NCI-H82 treated with DMSO at 0.1 percent for 48 hours (cell line): Measurements from ENCODE around the gene C10orf105.

Experiments used
- DNase-seq: peaks from one replicate; lab custom pipeline; 2025; ENCODE audit not compliant: unreplicated experiment; lab: John Stamatoyannopoulos, UW

Gene C10orf105

DNA sequence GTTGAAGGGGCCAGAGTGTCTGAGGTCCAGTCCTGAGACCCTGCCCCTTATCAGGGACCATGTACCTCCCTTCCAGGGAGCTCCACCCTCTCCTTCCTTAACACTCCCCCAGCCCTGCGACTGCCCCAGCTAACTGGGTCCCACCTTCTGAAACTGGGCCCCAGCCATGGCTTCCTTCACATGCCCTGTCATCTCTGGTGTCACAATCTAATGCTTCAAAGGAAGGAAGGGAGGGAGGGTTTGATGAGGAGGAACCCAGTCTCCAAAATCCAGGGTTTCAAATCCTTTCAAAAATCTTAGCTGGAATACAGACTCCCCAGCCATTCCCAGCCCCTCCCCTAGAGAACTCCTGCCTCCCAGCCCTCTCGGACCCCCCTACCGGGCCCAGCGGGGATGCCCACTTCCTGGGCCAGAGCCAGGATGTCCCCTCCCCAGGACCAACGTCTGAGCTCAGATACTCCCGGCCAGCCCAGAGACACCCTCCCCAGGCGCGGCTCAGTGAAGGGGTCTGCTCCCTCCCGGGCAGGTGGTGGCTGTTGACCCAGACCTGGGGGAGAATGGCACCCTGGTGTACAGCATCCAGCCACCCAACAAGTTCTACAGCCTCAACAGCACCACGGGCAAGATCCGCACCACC is 18.0 kb downstream of the C10orf105 start:
- DNase-seq: no peak

DNA sequence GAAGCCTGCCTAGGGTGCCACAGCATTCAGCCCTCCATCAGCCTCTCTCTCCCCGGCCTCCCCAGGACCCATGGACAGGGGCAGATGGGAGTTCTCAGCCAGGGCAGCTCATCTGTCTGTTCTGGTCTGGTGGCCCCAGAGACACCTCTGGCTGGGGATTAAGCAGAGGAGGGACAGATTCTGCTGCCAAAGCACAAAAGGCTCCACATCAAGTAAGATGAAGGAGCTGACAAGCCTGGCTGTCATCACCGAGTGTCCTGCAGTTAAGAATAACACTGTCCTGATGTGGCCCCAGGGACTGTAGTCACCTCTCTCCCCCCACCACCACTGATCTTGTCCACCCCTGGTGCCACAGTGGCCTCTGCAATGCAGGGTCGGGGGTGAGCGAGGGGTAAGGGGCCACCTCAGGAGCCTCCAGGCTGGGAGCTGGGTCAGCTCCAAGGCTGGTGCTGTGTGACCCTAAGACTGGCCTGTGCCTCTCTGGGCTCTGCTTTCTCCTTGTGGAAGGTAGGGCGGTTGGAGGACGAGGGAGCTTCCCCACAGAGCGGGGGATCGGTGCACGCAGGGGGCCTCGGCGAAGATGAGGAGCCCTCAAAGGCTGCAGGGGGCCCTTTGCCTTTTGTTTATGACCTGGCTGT is 18.7 kb downstream of the C10orf105 start:
- peak; percentile 3 for DNase-seq

DNA sequence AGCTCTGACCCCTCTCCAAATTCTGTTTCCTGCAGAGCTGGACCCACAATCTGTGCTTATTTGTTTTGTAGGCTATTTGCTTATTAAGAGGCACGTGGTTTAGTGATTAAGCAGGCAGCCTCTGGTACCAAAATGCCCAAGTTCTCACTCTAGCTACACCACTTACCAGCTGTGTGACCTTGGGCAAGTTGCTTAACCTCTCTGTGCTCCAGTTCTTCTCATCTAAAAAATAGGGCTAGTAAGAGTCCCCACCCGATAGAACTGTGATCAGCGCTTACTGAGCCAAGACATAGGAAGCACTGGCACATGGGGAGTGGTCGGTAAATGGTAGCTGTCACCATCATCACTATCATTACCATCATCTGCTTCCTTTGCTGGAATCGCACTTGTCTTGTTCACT is 20.8 kb downstream of the C10orf105 start:
- no peak for DNase-seq

DNA sequence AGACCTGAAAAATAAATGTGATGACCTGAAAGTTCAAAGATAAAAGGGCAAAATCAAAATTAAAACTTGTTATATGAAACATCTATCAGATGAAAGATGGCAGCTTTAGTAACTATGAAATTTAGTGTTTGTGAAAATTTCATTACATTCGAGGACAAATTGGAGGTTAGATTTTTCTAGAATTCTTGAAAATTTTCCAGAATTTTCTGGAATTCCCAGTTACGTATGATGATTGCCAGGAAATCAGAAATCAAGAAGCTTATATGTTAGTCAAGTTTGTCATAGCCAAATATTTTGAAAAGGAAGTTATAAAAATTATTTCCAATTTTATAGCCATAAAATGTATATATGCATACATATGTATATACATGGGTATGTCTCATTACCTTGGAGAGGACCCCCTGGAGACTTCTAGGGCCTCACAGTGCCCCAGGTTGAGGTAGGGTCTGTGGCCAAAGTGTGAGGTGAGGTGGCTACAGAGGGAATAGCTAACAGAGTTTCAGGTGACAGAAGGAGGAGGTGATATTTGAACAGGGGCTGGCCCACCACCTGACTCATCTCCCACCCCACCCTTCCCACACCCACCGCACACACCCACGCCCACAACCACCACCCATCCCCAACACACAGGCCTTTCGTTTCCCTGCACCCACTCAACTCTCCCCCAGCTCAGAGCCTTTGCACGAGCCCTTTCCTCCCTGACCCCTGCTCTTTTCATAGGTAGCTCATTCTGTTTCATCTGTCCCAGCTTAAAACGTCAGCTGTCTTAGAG is 21.5 kb downstream of the C10orf105 start:
- no peak for DNase-seq

DNA sequence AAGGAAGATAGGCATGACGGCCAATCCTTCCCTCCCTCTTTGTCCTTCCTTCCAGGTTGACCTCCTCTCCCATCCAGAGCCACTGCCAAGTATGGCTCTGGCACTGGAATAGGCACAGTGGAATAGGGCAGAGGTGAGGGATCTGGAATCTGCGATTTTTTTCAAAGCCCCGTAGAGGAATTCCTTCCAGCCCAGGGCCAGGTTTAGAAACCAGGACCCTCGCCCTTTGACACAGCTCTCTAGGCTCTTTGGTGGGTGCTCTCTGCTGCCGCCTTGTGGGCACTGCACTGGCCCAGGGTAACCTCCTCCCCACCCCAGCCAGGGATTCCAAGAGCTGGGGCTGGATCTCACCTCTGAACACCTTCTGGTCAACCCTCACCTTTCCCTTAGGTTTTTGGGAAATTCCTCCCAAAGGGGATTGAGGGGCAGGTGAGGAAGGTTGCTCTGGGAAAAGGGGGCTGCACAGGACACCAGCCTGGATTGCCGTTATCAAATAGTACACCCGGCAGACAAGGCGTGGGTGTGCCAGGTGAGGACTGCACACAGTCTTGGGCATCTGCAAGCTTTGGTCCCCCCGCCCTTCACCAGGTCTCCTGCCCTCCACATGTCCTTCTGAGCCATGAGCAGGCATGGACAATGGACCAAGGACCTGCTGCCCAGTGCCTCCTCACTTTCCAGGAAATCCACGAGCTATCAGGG is 22.8 kb downstream of the C10orf105 start:
- no peak for DNase-seq

DNA sequence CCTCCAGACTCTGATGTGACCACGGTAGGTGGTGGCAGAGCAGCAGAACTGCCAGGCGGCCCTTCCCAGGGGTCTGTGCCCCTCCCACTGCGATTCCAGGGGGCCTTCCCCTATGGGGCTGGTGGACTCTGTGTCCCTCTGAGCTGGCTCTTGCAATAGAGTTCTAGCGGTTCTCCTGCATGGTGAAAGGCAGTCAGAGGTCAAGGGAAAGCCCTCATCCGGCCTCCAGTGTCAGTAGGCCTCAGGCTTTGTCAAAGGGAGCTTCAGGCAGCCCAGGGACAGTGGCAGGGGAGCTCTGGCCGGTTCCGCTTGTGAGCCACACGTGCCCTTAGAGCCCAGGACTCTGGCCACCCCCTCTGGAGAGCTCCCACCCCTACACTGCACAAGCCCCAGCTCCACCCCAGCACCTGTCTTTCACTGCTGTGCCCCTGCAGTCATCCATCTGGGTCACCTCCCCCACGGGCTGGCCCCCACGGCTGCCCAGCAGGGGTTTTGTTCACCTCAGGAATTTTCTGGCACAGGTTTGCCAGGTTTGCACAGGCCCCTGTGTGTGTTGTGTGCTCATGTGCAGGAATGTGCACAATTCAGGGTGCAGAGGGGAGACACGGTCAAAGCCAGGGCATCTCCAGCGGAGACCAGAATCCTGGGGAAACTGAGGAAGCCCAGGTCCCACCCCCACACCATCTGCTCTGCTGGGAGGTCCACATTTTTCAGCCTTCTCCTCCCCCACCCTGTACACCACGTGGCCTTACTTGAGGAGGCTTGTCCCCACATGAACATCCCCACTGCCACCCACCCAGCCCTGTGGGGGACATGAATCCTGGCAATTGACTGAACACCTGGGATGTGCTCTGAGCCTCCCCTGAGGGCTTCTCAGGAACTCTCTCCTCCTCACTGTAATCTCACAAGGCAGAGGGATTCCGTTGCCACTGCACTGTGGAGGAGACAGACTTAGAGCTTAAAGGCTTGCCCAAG is 23.8 kb downstream of the C10orf105 start:
- DNase-seq: no peak

DNA sequence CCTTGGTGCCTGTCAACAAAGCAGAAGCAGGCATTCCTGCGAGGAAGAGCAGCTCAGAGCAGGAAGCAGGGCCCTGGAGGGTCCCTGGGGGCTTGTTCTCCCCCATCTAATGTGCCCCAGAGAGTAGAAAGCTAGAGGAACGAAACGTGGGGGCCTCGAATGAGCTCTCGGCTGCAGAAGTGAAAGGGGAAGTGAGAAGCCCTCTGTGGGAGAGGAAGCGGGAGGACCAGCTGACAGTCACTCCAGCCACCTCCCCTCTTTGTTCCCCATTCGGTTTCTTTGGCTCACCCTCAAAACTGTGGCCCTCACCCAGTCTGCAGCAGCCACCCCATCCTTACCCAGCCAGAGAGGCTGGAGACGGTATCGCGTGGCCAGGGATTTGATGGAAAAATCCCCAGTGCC is 25.0 kb downstream of the C10orf105 start:
- no peak for DNase-seq

DNA sequence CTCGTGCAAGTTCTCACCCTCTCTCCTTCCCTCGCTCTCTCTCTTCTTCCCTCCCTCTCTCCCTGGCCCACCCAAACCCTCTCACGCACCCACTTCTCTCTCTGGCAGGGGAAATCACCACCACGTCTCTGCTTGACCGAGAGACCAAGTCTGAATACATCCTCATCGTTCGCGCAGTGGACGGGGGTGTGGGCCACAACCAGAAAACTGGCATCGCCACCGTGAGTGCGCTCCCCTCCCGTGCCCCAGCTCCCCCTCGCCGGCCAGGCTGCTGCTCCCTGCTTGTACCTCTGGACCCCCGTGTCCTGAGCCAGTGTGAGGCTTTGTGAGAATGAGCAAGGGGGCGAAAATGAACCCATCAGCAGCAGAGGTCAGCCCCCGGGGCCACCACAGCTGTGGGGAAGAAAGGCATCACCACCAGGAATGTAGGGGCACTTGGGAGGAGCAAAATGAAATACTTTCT is 25.5 kb downstream of the C10orf105 start:
- DNase-seq: no peak

DNA sequence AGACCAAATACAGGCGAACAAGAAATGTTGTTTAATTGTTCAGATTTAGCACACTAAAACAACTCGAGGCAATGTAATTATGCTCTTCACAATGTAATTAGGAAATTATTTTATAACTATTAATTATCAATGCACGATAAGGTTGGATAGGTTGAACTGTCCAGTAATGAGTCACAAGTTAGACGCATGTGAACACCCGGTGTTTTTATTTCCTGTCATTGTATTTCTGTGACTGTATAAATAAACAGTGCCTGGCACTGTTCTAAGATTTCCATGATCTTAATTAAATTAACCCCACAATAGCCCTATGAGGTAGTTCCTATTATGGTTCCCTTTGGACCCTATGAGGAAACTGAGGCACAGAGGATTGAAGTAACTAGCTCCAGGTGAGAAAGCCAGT is 26.2 kb downstream of the C10orf105 start:
- no peak for DNase-seq

DNA sequence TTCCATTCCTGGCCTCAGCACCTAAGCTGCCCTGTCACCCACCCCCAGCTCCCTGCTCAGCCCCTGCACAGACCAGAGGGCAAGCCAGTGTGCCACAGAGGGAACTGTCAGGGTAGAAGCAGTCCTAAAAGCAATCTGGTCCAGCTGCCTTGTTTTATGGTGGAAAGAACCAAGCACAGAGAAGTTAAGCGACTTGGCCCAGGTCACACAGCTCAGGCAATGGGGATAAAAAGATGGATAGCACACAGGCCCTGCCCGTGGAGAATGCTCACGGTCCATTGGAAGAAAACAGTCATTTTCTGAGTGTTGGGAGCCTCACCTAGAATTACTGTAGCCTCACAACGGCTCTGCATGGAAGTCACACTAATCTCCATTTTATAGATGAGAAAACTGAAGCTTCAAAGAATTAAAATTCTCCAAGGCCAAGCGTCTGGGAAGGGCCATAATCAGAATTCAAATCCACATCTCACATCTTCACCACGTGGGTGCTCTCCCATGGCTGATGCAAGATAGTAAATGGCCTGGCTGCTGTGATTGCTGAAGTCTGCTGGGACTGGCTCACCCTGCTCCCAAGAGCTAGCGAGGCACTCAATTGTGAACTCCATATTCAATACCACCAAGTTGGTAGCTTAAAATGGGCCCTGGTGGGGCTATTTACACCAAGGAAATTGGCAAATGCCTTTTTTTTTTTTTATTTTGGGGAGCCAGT is 26.8 kb downstream of the C10orf105 start:
- no peak for DNase-seq

DNA sequence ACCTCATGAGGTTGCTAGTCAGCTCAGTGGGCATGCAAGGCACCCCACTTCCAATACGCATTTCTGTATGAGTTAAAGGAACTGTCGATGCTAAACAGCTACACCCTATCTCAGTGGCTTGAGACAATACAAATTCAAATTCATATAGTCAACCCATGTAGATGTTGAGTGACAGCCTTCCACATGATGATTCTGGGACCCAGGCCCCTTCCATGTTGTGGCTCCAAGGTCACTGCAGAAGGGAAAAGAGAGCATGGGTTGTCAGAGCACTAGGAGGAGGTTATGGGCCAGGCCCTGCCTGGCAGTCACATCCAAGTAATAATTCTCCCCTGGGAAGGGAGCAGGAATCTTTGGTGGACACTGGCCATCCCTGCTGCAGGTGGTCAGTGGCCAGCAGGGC is 28.2 kb downstream of the C10orf105 start:
- no peak for DNase-seq

DNA sequence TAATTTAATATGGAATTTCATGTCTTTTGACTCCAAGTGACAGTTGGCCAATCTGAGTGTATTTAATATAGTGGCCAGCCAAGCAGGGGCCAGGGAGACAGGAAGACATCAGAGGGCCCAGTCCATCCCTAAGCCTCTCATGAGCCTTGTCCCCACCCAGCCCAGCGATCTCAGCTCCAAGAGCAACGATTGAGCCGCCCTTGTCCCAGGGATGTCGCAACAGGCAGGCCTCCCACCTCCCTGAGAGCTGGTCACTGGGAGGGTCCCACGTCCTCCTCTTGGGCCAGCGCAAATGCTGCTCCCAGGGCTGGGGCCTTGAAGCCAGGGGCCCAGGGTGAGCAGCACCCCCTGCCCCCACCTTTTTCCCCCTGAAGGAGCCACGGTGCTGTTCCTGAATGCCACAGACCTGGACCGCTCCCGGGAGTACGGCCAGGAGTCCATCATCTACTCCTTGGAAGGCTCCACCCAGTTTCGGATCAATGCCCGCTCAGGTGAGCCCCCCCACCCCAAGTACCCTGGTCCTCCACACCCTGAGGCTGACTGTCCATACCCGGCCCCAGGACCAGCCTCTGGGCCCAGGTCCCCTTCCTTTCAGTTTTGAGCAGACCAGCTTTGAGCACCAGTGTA is 29.4 kb downstream of the C10orf105 start:
- no peak for DNase-seq

DNA sequence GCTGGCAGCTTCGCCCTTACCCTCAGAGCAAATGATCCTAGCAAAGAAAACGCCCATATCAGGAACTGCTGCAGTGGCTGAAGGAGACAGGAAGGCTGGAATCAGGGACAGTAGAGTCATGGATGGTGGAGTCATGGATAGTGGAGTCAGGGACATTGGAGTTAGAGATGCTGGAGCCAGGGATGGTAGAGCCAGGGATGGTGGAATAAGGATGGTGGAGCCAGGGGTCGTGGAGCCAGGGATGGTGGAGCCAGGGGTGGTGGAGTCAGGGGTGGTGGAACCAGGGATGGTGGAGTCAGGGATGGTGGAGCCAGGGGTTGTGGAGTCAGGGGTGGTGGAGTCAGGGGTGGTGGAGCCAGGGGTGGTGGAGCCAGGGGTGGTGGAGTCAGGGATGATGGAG is 31.3 kb downstream of the C10orf105 start:
- DNase-seq: no peak

DNA sequence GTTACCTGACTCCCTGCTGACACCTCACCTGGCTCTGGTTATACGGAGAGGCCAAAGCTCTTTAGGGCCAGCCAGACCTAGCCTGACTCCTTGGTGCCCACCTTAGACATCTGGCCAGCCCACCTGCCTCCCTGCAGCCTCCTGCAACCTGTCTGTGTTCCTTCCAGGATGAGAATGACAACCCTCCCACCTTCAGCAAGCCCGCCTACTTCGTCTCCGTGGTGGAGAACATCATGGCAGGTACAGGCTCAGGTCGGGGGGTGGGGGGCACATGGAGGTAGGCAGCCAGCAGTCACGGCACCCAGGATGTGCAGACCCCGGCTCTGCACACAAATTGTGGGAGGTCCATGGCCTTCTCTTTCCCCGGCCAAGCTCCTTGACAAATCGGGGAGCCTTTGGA is 32.1 kb downstream of the C10orf105 start:
- no peak for DNase-seq

DNA sequence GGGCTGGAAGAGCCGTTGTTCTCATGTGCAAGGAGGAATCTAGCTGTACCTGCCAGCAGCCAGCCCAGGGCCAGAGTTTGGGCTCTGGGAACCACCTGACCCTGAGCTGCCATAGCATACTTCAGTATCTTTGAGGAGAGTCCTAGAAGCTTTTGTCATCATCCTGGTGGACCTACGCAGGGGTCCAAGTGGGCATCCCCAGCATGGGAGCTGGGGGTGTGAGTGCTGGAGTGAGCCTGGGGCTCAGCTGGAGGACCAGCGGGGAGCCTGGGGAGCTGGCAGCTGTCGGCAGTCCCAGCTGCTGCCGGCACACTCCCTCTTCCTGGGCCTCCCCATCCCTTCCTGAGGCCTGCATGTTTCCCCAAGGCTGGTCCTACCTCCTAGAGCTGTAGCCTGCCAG is 32.5 kb downstream of the C10orf105 start:
- no peak for DNase-seq

DNA sequence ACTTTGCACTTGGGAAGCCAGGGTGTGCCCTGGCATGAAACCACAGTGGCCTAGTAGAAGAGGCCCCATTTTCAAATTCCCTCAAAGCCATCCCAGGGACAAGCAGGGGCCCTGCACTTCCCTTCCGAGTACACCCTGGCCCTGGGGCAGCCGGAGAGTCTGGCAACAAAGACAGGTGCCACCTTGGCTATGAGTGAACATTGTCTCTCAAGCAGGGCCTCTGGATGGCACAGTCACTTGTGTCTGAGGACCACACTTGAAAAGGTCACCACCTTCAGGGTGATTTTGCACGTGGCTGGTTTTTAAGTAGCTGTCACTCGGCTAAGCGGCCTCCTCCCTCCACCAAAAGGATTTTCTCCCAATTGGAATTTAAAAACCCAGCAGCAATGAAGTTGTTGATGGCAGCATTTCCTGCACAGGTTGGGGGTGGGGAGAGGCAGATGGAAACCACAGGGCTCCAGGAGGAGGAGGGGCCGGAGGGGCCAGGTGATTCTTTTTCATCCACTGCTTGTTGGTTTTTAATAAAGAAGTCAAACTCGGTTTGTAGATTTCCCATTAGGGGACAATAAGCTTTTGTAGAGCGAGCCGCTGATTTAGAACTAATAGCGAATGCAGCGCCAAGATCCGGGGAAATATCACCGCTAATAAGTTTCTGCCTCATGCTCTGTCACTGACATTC is 33.9 kb downstream of the C10orf105 start:
- DNase-seq: no peak

DNA sequence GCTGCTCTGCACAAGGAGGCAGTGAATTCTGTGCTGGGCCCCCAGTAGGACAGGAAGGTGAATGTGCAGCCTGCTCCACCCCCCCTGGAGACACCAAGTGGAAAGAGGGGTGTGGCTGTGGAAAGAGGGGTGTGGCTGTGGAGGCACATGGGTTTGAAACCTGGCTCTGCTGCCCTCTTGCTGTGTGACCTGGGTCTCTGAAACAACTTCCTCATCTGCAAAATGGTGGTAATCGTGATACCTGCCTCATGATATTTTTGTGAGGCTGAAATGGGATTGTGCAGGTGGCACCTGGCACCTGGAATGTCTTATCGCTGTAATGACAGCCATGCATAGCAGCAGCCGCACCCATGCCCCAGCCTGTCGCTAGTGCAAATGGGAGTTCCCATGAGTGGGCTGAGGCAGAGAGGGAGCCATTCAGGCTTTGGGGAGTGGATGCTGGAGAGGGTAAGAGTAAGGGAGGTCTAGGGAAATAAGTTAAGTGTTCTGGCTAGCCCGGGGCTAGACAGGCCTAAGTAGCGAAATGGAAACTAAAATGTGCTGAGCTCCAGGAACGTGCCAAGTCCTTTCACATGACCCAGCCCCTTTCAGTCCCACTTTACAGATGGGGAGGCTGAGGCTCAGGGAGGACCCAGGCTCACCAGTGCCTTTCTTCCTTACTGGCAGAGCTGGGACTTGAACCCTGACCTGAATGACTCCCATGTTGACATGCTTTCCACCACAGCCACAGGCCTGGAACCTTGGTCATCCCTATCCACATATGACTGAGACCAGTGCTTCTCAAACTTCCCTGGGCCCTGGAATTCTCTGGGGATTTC is 35.0 kb downstream of the C10orf105 start:
- no peak for DNase-seq

DNA sequence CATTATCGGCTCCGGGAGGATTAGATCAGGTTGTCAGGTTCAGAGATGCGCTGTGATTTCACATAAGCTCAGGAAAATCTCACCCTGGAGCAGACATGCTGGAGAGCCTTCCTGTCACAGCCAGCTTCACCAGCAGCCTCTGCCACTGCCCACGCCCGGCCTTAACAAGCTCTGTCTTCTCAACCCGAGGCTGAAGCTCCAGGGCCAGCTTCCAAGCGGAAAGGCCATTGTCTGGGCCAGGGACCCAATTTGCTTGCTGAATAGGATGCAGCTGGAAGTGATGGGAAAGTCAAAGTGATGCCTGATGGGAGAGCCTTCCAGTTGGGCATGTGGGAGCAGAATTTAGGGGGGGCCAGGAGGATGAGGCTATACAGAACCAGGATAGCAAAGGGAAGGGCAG is 36.3 kb downstream of the C10orf105 start:
- DNase-seq: no peak
